T47D (cell line): Measurements from ENCODE around the gene PHLDB3.
A peak's percentile ranks its signal among the peaks of the same experiment; 100 is the strongest.

Experiments
- DNase-seq, 2 experiments: peaks; one replicate each; pipeline versions ENCODE4 v3.0.0 to v3.0.0-alpha.2; 2011 to 2012; ENCODE audit warnings: low read depth in 1 of 2, low spot score in 1 of 2
- JUND ChIP-seq: IDR thresholded peaks from 2 replicates; pipeline ENCODE4 v1.6.1; 2012; ENCODE audit warnings: low read depth
- in situ Hi-C: cut with HindIII; loops from 2 replicates; pipeline ENCODE4 v1.10.0; 2016; ENCODE audit warnings: low sequenced_read_pairs, low pct_unique_long_range_greater_than_20kb

The PHLDB3 gene

DNA sequence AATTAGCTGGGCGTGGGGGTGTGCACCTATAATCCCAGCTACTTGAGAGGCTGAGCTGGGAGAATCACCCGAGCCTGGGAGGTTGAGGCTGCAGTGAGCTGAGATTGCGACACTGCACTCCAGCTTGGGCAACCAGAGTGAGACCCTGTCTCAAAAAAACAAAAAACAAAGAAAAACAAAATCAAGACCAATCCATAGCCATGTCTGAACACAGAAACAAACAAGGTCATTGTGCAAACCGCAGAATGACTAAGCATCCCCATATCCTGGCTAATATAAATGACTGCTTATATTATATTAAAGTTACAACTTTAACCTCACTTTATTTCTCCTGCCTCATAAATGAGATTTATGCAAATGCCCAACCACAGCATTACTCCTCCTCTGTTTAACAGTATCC is 36.8 kb downstream of the PHLDB3 start:
- DNase-seq, result no peak
- in situ Hi-C loops, result no loop called here
- TF ChIP-seq JUND, result no peak

DNA sequence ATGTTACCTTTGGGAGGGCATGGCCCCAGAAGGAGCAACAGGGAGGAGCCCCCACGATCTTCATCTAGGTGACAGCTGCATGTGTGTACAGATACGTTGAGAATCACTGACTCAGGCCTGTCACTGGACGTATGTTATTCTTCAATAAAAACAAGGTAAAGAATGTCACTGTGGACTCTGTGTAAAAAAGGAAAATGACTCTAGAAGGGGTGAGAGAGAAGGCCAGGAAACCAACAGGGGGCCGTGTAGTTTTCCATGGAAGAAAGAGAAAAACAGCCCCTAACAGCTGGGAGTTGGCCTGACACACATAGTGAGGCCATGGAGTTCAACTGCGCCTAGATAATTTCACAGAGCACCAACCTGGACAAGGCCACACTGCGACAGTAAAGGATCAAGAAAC is 37.3 kb downstream of the PHLDB3 start:
- TF ChIP-seq JUND, result no peak
- in situ Hi-C loops, result no loop called here
- DNase-seq, result no peak

GRCh38 chr19:43466793-43467192 is 37.8 kb downstream of the PHLDB3 start:
- DNase-seq, result no peak
- in situ Hi-C loops, result no loop called here
- no peak for TF ChIP-seq JUND

DNA sequence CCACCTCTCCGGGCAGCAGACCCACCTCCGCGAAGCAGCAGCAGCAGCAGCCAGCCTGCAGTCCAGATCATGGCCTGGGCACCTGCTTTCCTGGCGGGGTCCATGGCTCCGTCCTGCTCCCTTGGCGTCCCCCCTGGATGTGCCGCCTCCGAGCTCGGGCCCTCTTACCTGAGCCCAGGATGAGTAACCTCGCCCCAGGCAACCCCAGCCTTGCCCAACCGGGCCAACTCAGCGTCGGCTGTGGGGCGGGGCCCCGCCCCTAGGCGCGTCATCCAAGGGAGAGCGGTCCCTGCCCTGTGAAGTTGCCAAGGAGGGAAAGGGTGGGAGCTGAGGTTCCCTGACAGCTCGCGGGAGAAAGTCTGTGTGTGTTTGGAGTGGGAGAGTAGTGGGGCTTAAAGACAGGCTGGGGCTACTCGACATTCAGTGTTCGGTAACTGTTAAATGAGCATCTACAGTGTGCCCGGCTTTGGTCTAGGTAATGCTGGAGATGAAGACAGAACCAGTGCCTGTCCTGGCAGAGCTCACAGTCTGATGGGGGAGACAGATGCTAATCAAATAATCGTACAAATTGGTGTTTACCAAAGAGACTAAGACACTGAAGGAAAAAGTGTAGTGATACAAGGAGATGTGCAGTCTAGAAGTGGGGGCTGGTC is 39.0 kb downstream of the PHLDB3 start, which contains the start of gene LYPD3:
LYPD3 (minus strand) TSS at position 141 of the 653 bp plus-strand sequence; CDS start at position 104, 37 bp downstream.
- in situ Hi-C loops, result no loop called here
- TF ChIP-seq JUND, result 0 out of 2 replicates have a peak, but pooled peaks have one; percentile 19
- peak; percentile 74 to 89 for DNase-seq

- in situ Hi-C loops, result no loop called here
- no peak for DNase-seq
- no peak for TF ChIP-seq JUND
Observed at GRCh38 chr19:43464134-43464775, 40.3 kb downstream of the PHLDB3 start.

GRCh38 chr19:43463381-43464133 is 41.0 kb downstream of the PHLDB3 start:
- in situ Hi-C loops, result no loop called here
- DNase-seq, result peak; percentile 80 to 93
- no peak for TF ChIP-seq JUND

- DNase-seq, result peak in 1 of 2 experiments; percentile 96
- TF ChIP-seq JUND, result no peak
- in situ Hi-C loops, result no loop called here
Observed at GRCh38 chr19:43462785-43463380, 41.7 kb downstream of the PHLDB3 start.

GRCh38 chr19:43462383-43462782 is 42.2 kb downstream of the PHLDB3 start:
- in situ Hi-C loops, result no loop called here
- no peak for TF ChIP-seq JUND
- no peak for DNase-seq

GRCh38 chr19:43461303-43461702 is 43.2 kb downstream of the PHLDB3 start:
- no peak for TF ChIP-seq JUND
- DNase-seq, result no peak
- in situ Hi-C loops, result no loop called here

GRCh38 chr19:43460362-43461016 is 44.1 kb downstream of the PHLDB3 start:
- no peak for DNase-seq
- TF ChIP-seq JUND, result no peak
- in situ Hi-C loops, result no loop called here

DNA sequence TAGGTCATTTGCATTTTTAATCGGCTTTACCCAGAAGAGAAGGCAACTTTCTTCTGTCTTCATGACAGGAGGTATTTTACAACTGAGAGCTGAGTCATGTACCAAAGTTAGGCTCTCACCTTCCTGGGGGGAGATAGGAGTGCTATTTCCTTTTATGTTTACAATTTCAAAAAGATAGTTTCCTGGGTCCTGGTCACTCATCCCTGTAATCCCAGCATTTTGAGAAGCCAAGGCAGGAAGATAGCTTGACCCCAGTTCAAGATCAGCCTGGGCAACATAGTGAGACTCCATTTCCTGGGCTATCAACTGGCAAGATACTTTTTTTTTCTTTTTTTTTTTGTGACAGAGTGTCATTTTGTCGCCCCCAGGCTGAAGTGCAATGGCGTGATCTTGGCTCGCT is 46.7 kb downstream of the PHLDB3 start:
- in situ Hi-C loops, result no loop called here
- no peak for TF ChIP-seq JUND

More for the DNA sequence above, 46.7 kb downstream of the PHLDB3 start:
- DNase-seq, result no peak
